Thyroid gland (tissue), 4 donors: ENCODE data around the gene ZGPAT. TPM values are rescaled to one million over a fixed set of nuclear protein-coding genes. Genes with fewer than 3 reads are reported as not detected.

Source experiments
- DNase-seq, 2 donors: peaks; one replicate each; pipeline ENCODE4 v3.0.0-alpha.2; 2019
- H3K27ac ChIP-seq, 3 donors: fragments of 200-600 bp; sonication (generic); 1 replicate in 2 of 3; 2 replicates in 1 of 3; pipeline ENCODE4 v1.5.1; 2016 to 2019; ENCODE audit warnings: mild to moderate bottlenecking in 1 of 3, moderate library complexity in 1 of 3
- H3K27me3 ChIP-seq: fragments of 200-600 bp; sonication (generic); one replicate; pipeline ENCODE4 v1.5.1; 2019
- H3K36me3 ChIP-seq, 2 donors: fragments of 200-600 bp; sonication (generic); one replicate each; pipeline ENCODE4 v1.5.1; 2016 to 2019
- H3K4me1 ChIP-seq, 2 donors: fragments of 200-600 bp; sonication (generic); one replicate each; pipeline ENCODE4 v1.5.1; 2017 to 2019
- H3K4me3 ChIP-seq, 3 donors: fragments of 200-600 bp; sonication (generic); replicated peaks in 1 of 3; 1 replicate in 2 of 3; 2 replicates in 1 of 3; pipeline ENCODE4 v1.5.1; 2016; ENCODE audit warnings: mild to moderate bottlenecking in 1 of 3
- H3K9me3 ChIP-seq: fragments of 200-600 bp; sonication (generic); one replicate; pipeline ENCODE4 v1.5.1; 2017
- POLR2A ChIP-seq, 2 donors: fragments of 450-650 bp; IDR thresholded peaks; one replicate each; pipeline ENCODE4 v1.6.1; 2017; ENCODE audit warnings: antibody characterized with exemption in 2 of 2, mild to moderate bottlenecking in 2 of 2, moderate library complexity in 1 of 2
- WGBS, 2 donors: methylation state at CpG; one replicate each; pipeline ENCODE4 v1.1.5; 2017; 5-methylcytosine and 5-hydroxymethylcytosine counted together
- intact Hi-C: fragments of 100-400 bp; cut with DNase I; formaldehyde crosslinking; loops from one replicate; pipeline ENCODE4 v1.15.1; 2023
- total RNA-seq, 4 donors: library from RNA; depleted of rRNA; stranded (reverse); fragments of >200 nt; gene quantifications; one replicate each; pipeline ENCODE4 v1.2.3, GENCODE V29; 2016
- TF ChIP-seq, protein P1 (sequence below), 6 experiments: fragments of 200-600 bp in 3 of 6; fragments of 450-650 bp in 3 of 6; sonication (generic) in 3 of 6; IDR thresholded peaks; one replicate each; pipeline ENCODE4 v1.5.1; 2016 to 2019; ENCODE audit warnings: antibody characterized with exemption in 6 of 6, mild to moderate bottlenecking in 2 of 6, inconsistent platforms in 1 of 6, moderate library complexity in 1 of 6

ZGPAT gene
- total RNA-seq, 4 donors from 2014 or later: 27.7 to 36.3 (median 30.0) TPM

- peak; percentile 84 to 87 for DNase-seq
- H3K27ac ChIP-seq: peak overlapping the region; percentile 66 to 80 (median 78)
- no peak overlapping the region for H3K4me3 ChIP-seq
- H3K4me1 ChIP-seq: peaks cover 8 to 42% of the 10 kb centered on the region in 2 donors
- H3K9me3 ChIP-seq: no peaks in the 10 kb centered on the region
- no peak for TF ChIP-seq POLR2A (IDR thresholded peaks at IDR 0.05)
- TF ChIP-seq, protein P1, sequence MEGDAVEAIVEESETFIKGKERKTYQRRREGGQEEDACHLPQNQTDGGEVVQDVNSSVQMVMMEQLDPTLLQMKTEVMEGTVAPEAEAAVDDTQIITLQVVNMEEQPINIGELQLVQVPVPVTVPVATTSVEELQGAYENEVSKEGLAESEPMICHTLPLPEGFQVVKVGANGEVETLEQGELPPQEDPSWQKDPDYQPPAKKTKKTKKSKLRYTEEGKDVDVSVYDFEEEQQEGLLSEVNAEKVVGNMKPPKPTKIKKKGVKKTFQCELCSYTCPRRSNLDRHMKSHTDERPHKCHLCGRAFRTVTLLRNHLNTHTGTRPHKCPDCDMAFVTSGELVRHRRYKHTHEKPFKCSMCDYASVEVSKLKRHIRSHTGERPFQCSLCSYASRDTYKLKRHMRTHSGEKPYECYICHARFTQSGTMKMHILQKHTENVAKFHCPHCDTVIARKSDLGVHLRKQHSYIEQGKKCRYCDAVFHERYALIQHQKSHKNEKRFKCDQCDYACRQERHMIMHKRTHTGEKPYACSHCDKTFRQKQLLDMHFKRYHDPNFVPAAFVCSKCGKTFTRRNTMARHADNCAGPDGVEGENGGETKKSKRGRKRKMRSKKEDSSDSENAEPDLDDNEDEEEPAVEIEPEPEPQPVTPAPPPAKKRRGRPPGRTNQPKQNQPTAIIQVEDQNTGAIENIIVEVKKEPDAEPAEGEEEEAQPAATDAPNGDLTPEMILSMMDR (IDR thresholded peaks at IDR 0.05): no peak
- 57 to 61% methylated on average over 13 to 17 of the region's 22 CpGs for whole genome bisulfite sequencing, 2 donors
- H3K36me3 ChIP-seq: peaks cover 0 to 8% of the 10 kb centered on the region in 2 donors
- H3K27me3 ChIP-seq: no peaks in the 10 kb centered on the region
- intact Hi-C loops: no loop called here
These were observed 25.3 kb upstream of the ZGPAT start for GRCh38 chr20:63682384-63683139.

DNA sequence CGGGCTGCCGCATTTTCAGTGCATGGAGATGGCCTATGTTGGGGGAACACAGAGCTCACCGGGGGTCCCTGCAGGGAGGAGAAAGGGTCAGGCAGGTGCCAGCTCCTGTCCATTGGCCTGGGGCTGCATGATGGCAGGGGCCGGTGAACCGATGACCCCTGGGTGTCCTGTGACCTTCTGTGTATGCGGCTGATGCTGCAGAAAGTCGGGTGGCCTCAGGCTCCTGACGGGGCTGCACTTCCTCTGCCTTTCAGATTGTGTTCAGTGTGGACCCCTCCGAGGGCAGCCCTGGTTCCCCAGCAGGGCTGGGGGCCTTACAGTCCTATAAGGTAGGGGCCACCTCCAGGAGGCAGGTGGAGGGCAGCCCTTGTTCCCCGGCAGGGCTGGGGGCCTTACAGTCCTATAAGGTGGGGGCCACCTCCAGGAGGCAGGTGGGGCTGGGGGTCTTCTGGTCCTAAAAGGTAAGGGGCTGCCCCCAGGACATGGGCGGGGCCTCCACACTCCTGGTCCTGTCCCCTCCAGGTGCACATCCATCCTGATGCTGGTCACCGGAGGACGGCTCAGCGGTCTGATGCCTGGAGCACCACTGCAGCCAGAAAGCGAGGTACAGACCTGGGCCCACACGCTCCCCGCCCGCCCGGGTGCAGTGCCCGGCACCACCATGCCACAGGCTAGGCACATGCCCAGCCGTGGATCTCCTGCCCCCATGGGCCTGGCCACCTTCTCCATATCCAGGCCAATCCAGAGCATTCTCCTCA is 22.4 kb upstream of the ZGPAT start:
- Histone ChIP-seq H3K4me3 (no peak overlapping the region), H3K9me3 (no peaks in the 10 kb centered on the region), H3K27me3 (no peaks in the 10 kb centered on the region), H3K4me1 (peaks cover 8 to 56% of the 10 kb centered on the region in 2 donors), H3K36me3 (no peaks in the 10 kb centered on the region), H3K27ac (peak overlapping the region in 2 of 3 donors; percentile 78 to 83)
- DNase-seq: no peak
- intact Hi-C loops: no loop called here
- WGBS, 2 donors: 83 to 89% methylated on average over 5 to 10 of the region's 21 CpGs
- TF ChIP-seq POLR2A (IDR thresholded peaks at IDR 0.05): no peak
- TF ChIP-seq, protein P1 (IDR thresholded peaks at IDR 0.05): no peak

DNA sequence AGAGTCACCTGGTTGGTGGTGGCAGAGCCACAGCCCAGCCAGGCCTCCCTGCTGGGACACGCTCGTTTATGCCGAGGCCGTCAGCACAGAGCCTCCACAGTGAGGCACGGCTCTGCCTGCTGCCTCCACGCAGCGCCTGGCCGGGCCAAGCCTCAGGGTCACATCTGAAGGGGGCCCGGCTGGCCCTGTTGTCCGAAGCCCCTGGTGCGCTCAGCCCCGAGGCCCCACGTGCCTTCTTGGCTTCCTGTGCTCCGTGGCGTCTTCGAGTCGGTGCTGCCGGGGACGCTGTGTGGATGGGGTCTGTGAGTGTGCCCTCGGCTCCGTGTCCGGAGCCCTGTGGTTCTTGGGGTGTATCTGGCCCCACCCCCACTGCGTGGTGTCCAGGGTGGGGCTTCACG is 21.7 kb upstream of the ZGPAT start:
- DNase-seq: no peak
- Histone ChIP-seq H3K36me3 (no peaks in the 10 kb centered on the region), H3K27me3 (no peaks in the 10 kb centered on the region), H3K4me1 (peaks cover 8 to 56% of the 10 kb centered on the region in 2 donors), H3K27ac (peak overlapping the region; percentile 59 to 83 (median 78)), H3K4me3 (no peak overlapping the region), H3K9me3 (no peaks in the 10 kb centered on the region)
- TF ChIP-seq, protein P1 (IDR thresholded peaks at IDR 0.05): no peak
- TF ChIP-seq POLR2A (IDR thresholded peaks at IDR 0.05): no peak
- intact Hi-C loops: no loop called here
- WGBS, 2 donors: 87 to 89% methylated on average over 13 to 24 of the region's 24 CpGs

DNA sequence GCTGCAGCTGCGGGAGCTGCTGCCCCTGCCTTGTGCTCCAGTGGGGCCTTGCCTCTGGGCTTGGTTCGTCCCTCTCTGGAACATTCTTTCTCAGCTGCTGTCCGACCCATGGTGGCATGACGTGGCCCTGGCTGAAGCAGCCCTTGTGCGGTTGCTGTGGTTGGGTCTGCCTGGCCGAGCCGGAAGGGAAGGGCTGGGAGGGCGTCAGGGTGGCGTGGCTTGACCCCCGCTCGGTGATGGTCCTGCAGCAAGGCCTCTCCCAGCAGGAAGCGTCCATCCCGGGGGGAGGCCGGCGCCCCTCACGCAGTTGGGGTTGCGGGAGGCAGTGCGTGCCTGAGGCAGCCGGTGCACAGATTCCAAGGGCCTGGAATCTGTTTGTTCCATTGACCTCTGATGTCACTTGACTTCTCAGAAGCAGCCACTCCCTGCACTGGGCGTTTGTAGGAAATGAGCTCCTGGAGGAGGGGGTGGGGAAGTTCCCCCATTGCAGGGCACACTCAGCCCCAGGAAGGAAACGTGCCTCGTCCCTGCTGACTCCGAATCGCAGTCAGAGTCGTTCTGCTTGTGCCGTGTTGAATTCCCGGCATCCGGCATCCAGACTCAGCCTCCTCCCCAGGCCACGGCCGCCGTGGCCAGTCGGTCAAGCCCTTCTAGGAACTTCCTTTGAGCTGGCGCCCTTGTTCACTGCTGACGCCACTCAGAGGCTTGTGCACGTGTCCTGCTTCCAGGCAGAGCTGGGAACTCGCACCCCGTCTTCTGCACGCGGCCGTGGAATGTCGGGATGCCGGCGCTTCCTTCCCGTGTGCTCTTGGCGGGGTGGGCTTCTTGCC is 21.1 kb upstream of the ZGPAT start:
- WGBS, 2 donors: 62% methylated on average over 29 to 30 of the region's 45 CpGs
- TF ChIP-seq, protein P1 (IDR thresholded peaks at IDR 0.05): no peak
- no peak for TF ChIP-seq POLR2A (IDR thresholded peaks at IDR 0.05)
- Histone ChIP-seq H3K9me3 (no peaks in the 10 kb centered on the region), H3K4me3 (no peak overlapping the region), H3K27ac (peak overlapping the region; percentile 59 to 83 (median 78)), H3K36me3 (no peaks in the 10 kb centered on the region), H3K27me3 (no peaks in the 10 kb centered on the region), H3K4me1 (peaks cover 8 to 51% of the 10 kb centered on the region in 2 donors)
- intact Hi-C loops: no loop called here
- peak; percentile 29 to 49 for DNase-seq
